HCT116 (cell line): ENCODE data around the gene ITLN1. TPM values are rescaled to one million over a fixed set of nuclear protein-coding genes. Genes with fewer than 3 reads are reported as not detected.

Experiments
- ATAC-seq: fragments of 200-7000 bp; cut with Tn5 transposase; 2 replicates; pipeline ENCODE4 v1.9.1; 2020; ENCODE audit warnings: mild to moderate bottlenecking, moderate library complexity
- BruUV-seq: library from RNA; stranded (reverse); fragments of 400-500 nt; replicated peaks from 2 replicates; lab custom pipeline; 2021; lab: Mats Ljungman, UMichigan
- CTCF ChIA-PET: fragments of 300-600 bp; sonication (Branson Sonifier 250); formaldehyde crosslinking; loops from one replicate; lab custom pipeline; 2021; ENCODE audit warnings: antibody characterized with exemption; lab: Charles Lee
- POLR2A ChIA-PET: fragments of 300-600, 350-600 bp; sonication (Branson Sonifier 250); formaldehyde crosslinking; loops from one replicate; lab custom pipeline; 2021; ENCODE audit warnings: antibody characterized with exemption; lab: Charles Lee
- RAD21 ChIA-PET, 2 experiments: fragments of 300-600 bp; sonication (Branson Sonifier 250); formaldehyde crosslinking; loops; one replicate each; lab custom pipeline; 2023; ENCODE audit warnings: low total read pairs in 2 of 2; ENCODE audit not compliant: uncharacterized antibody in 2 of 2, unreplicated experiment in 2 of 2, low non-redundant PET in 1 of 2; lab: Charles Lee
- DNase-seq: peaks from one replicate; pipeline ENCODE4 v3.0.0-alpha.2; 2010; ENCODE audit warnings: low read depth, low spot score
- H2AFZ ChIP-seq: fragments of 200-600 bp; shearing (Covaris generic), sonication (generic); 2 replicates; pipeline ENCODE4 v1.6.1; 2017; ENCODE audit warnings: low read depth, mixed run types, mixed read lengths, antibody characterized with exemption, low read length; ENCODE audit not compliant: poor library complexity, severe bottlenecking
- H3K27ac ChIP-seq: 2 replicates; pipeline ENCODE4 v1.5.1; 2012; ENCODE audit warnings: low read depth, low read length
- H3K27me3 ChIP-seq: fragments of 200-600 bp; sonication (generic); 2 replicates; pipeline ENCODE4 v1.6.1; 2016; ENCODE audit warnings: mixed run types, low read length, mixed read lengths; ENCODE audit not compliant: insufficient read depth
- H3K36me3 ChIP-seq, 2 experiments: fragments of 200-500 bp in 1 of 2; fragments of 200-600 bp in 1 of 2; sonication (Bioruptor generic) in 1 of 2; sonication (generic) in 1 of 2; 2 replicates each; pipeline versions ENCODE4 v1.5.1 to v1.6.1; 2014 to 2016; ENCODE audit warnings: low read length in 2 of 2, inconsistent platforms in 1 of 2, mixed read lengths in 1 of 2, mixed run types in 1 of 2; ENCODE audit not compliant: insufficient read depth in 2 of 2, control insufficient read depth in 1 of 2
- H3K4me1 ChIP-seq, 2 experiments: fragments of 200-600 bp in 1 of 2; sonication (generic) in 1 of 2; 2 replicates each; pipeline versions ENCODE4 v1.5.1 to v1.6.1; 2012 to 2017; ENCODE audit warnings: low read length in 2 of 2, inconsistent platforms in 1 of 2, mild to moderate bottlenecking in 1 of 2, mixed read lengths in 1 of 2, mixed run types in 1 of 2, moderate library complexity in 1 of 2; ENCODE audit not compliant: insufficient read depth in 2 of 2, control insufficient read depth in 1 of 2
- H3K4me2 ChIP-seq: fragments of 200-600 bp; sonication (generic); 2 replicates; pipeline ENCODE4 v1.6.1; 2017; ENCODE audit warnings: mixed run types, low read length, mixed read lengths
- H3K4me3 ChIP-seq, 2 experiments: fragments of 200-600 bp in 1 of 2; sonication (generic) in 1 of 2; replicated peaks in 1 of 2; 2 replicates each; pipeline ENCODE4 v1.5.1; 2011 to 2016; ENCODE audit warnings: low read length in 2 of 2, control low read depth in 1 of 2, low read depth in 1 of 2, mild to moderate bottlenecking in 1 of 2, mixed read lengths in 1 of 2, mixed run types in 1 of 2
- H3K79me2 ChIP-seq: fragments of 200-600 bp; sonication (generic); 2 replicates; pipeline ENCODE4 v1.6.1; 2017; ENCODE audit warnings: mild to moderate bottlenecking, mixed run types, low read length, moderate library complexity, mixed read lengths; ENCODE audit not compliant: insufficient read depth
- H3K9ac ChIP-seq: fragments of 200-600 bp; sonication (generic); 2 replicates; pipeline ENCODE4 v1.6.1; 2016; ENCODE audit warnings: low read length, mixed read lengths
- H3K9me2 ChIP-seq: fragments of 200-600 bp; sonication (generic), shearing (Covaris generic); 2 replicates; pipeline ENCODE4 v1.6.1; 2017; ENCODE audit warnings: mixed run types, mild to moderate bottlenecking, moderate library complexity; ENCODE audit not compliant: insufficient read depth
- H3K9me3 ChIP-seq, 2 experiments: fragments of 200-500 bp in 1 of 2; fragments of 200-600 bp in 1 of 2; sonication (Bioruptor generic) in 1 of 2; sonication (generic) in 1 of 2; 2 replicates each; pipeline ENCODE4 v1.6.1; 2014 to 2017; ENCODE audit warnings: low read length in 2 of 2, mixed read lengths in 2 of 2, inconsistent platforms in 1 of 2, low read depth in 1 of 2, mild to moderate bottlenecking in 1 of 2, mixed run types in 1 of 2, moderate library complexity in 1 of 2; ENCODE audit not compliant: control insufficient read depth in 1 of 2, insufficient read depth in 1 of 2
- H4K20me1 ChIP-seq: fragments of 200-600 bp; sonication (generic), shearing (Covaris generic); 2 replicates; pipeline ENCODE4 v1.6.1; 2017; ENCODE audit warnings: mixed run types, mild to moderate bottlenecking, moderate library complexity; ENCODE audit not compliant: insufficient read depth
- ATF3 ChIP-seq: IDR thresholded peaks from 2 replicates; pipeline ENCODE4 v1.6.1; 2012
- CBX3 ChIP-seq: IDR thresholded peaks from 2 replicates; pipeline ENCODE4 v1.6.1; 2012; ENCODE audit warnings: low read depth
- CEBPB ChIP-seq: IDR thresholded peaks from 2 replicates; pipeline ENCODE4 v1.6.1; 2012; ENCODE audit warnings: low read depth
- EGR1 ChIP-seq: IDR thresholded peaks from 2 replicates; pipeline ENCODE4 v1.6.1; 2012; ENCODE audit warnings: low read depth
- ELF1 ChIP-seq: IDR thresholded peaks from 2 replicates; pipeline ENCODE4 v1.6.1; 2012; ENCODE audit warnings: low read depth, borderline replicate concordance
- EZH2 ChIP-seq: fragments of 200-600 bp; sonication (generic); IDR thresholded peaks from 2 replicates; pipeline ENCODE4 v1.6.1; 2017; ENCODE audit warnings: antibody characterized with exemption, mixed run types
- EZH2phosphoT487 ChIP-seq: fragments of 200-600 bp; IDR thresholded peaks from 2 replicates; pipeline ENCODE4 v1.6.1; 2018; ENCODE audit warnings: antibody characterized with exemption, borderline replicate concordance
- FOSL1 ChIP-seq: IDR thresholded peaks from 2 replicates; pipeline ENCODE4 v1.6.1; 2012; ENCODE audit warnings: low read depth
- MAX ChIP-seq: IDR thresholded peaks from 2 replicates; pipeline ENCODE4 v1.6.1; 2012
- POLR2A ChIP-seq: IDR thresholded peaks from 2 replicates; pipeline ENCODE4 v1.7.0; 2011; ENCODE audit warnings: borderline replicate concordance; ENCODE audit not compliant: insufficient read depth, insufficient read length; ENCODE audit errors: extremely low read depth
- POLR2AphosphoS5 ChIP-seq: IDR thresholded peaks from 2 replicates; pipeline ENCODE4 v1.6.1; 2011; ENCODE audit warnings: mild to moderate bottlenecking, low read depth, low read length, moderate library complexity
- RAD21 ChIP-seq: IDR thresholded peaks from 2 replicates; pipeline ENCODE4 v1.6.1; 2012; ENCODE audit warnings: low read depth, mild to moderate bottlenecking
- SP1 ChIP-seq: IDR thresholded peaks from 2 replicates; pipeline ENCODE4 v1.6.1; 2012; ENCODE audit warnings: low read depth
- SRF ChIP-seq: IDR thresholded peaks from 2 replicates; pipeline ENCODE4 v1.6.1; 2012; ENCODE audit warnings: low read depth
- TCF7L2 ChIP-seq: IDR thresholded peaks from 2 replicates; pipeline ENCODE4 v1.7.0; 2011; ENCODE audit warnings: borderline replicate concordance, inconsistent platforms; ENCODE audit not compliant: insufficient read depth, insufficient read length; ENCODE audit errors: extremely low read depth
- YY1 ChIP-seq: IDR thresholded peaks from 2 replicates; pipeline ENCODE4 v1.6.1; 2011; ENCODE audit warnings: low read length, low read depth, moderate library complexity, mild to moderate bottlenecking; ENCODE audit not compliant: insufficient replicate concordance; ENCODE audit errors: extremely low read depth
- ZBTB33 ChIP-seq: IDR thresholded peaks from 2 replicates; pipeline ENCODE4 v1.6.1; 2011; ENCODE audit warnings: mild to moderate bottlenecking, low read length, moderate library complexity; ENCODE audit not compliant: insufficient replicate concordance; ENCODE audit errors: extremely low read depth
- ZFX ChIP-seq: fragments of 450-650 bp; IDR thresholded peaks from 2 replicates; pipeline ENCODE4 v1.6.1; 2017
- ZNF274 ChIP-seq: fragments of 200-500 bp; sonication (Bioruptor generic); IDR thresholded peaks from 2 replicates; pipeline ENCODE4 v1.6.1; 2014; ENCODE audit warnings: mild to moderate bottlenecking, low read depth, low read length, inconsistent platforms
- intact Hi-C: fragments of 100-400 bp; cut with micrococcal nuclease; formaldehyde crosslinking; loops from 2 replicates; pipeline ENCODE4 v1.10.0; 2022
- total RNA-seq: library from RNA; stranded (reverse); gene quantifications from one replicate; pipeline ENCODE4 v1.2.1, GENCODE V29; 2021; ENCODE audit not compliant: unreplicated experiment

The ITLN1 gene
- total RNA-seq, 1 experiment from 2014 or later: not detected

- H4K20me1 ChIP-seq: no peaks in the 10 kb centered on the region
- no peaks in the 10 kb centered on the region for H3K27me3 ChIP-seq
- no peak within 1 kb of the TSS for H3K4me3 ChIP-seq
- RAD21 ChIA-PET: no interaction called here
- H3K4me2 ChIP-seq: no peak within 1 kb of the TSS
- H3K9ac ChIP-seq: no peak within 1 kb of the TSS
- H2AFZ ChIP-seq: no peak within 1 kb of the TSS
- H3K9me3 ChIP-seq: no peaks in the 10 kb centered on the region
- H3K79me2 ChIP-seq: no peaks in the 10 kb centered on the region
- TF ChIP-seq CBX3 (no peak), EZH2phosphoT487 (no peak), ELF1 (no peak), ATF3 (no peak), FOSL1 (no peak), SRF (no peak), CEBPB (no peak), SP1 (no peak), TCF7L2 (no peak), ZFX (no peak), YY1 (no peak), POLR2AphosphoS5 (no peak), ZBTB33 (no peak), RAD21 (no peak), POLR2A (no peak), EGR1 (no peak), MAX (no peak), ZNF274 (no peak), EZH2 (no peak)
- H3K9me2 ChIP-seq: no peaks in the 10 kb centered on the region
- intact Hi-C loops: no loop called here
- DNase-seq (no peak), ATAC-seq (no peak)
- POLR2A ChIA-PET: no interaction called here
- no peaks in the 10 kb centered on the region for H3K4me1 ChIP-seq
- BruUV-seq: no TSS peak
- H3K27ac ChIP-seq: no peak within 1 kb of the TSS
- H3K36me3 ChIP-seq: no peaks in the 10 kb centered on the region
- CTCF ChIA-PET: no interaction called here
These were observed 22.5 kb downstream of the ITLN1 start, which contains the start of gene CD244 for GRCh38 chr1:160862203-160863060. Gene CD244, minus strand, starts transcription at chr1:160862887. Its CDS starts 210 bp downstream, at chr1:160862677.
